PC-9 (cell line): Measurements from ENCODE around the gene VPS13A. TPM values are rescaled to one million over a fixed set of nuclear protein-coding genes. Genes with fewer than 3 reads are reported as not detected.

Experiments
- BruUV-seq: library from RNA; stranded (reverse); fragments of 400-500 nt; replicated peaks from 2 replicates; lab custom pipeline; 2021; lab: Mats Ljungman, UMichigan
- CTCF ChIA-PET: fragments of 300-600 bp; sonication (Branson Sonifier 250); formaldehyde crosslinking; loops from one replicate; lab custom pipeline; 2022; ENCODE audit warnings: antibody characterized with exemption; lab: Charles Lee
- POLR2A ChIA-PET: fragments of 300-600 bp; sonication (Branson Sonifier 250); formaldehyde crosslinking; loops from one replicate; lab custom pipeline; 2022; ENCODE audit warnings: antibody characterized with exemption; ENCODE audit not compliant: unreplicated experiment; lab: Charles Lee
- DNase-seq, 2 experiments: peaks; one replicate each; pipeline versions ENCODE4 v3.0.0 to v3.0.0-alpha.2; 2015 to 2022; ENCODE audit warnings: mixed read lengths in 1 of 2
- H2AFZ ChIP-seq: fragments of 200-600 bp; sonication (generic); 2 replicates; pipeline ENCODE4 v1.8.1; 2017; ENCODE audit warnings: antibody characterized with exemption
- H3F3A ChIP-seq: fragments of 200-600 bp; sonication (generic); 2 replicates; pipeline ENCODE4 v1.8.1; 2017; ENCODE audit warnings: antibody characterized with exemption, mild to moderate bottlenecking, low read depth; ENCODE audit not compliant: insufficient read depth
- H3K27ac ChIP-seq: fragments of 200-600 bp; sonication (generic); 2 replicates; pipeline ENCODE4 v1.6.1; 2016; ENCODE audit warnings: mixed run types
- H3K27me3 ChIP-seq: fragments of 200-600 bp; sonication (generic); 2 replicates; pipeline ENCODE4 v1.6.1; 2016; ENCODE audit warnings: low read depth, mixed run types; ENCODE audit not compliant: insufficient read depth
- H3K36me3 ChIP-seq: fragments of 200-600 bp; sonication (generic); 2 replicates; pipeline ENCODE4 v1.6.1; 2016; ENCODE audit warnings: low read depth, mixed run types
- H3K4me1 ChIP-seq: fragments of 200-600 bp; sonication (generic); replicated peaks from 2 replicates; pipeline ENCODE4 v1.6.1; 2016; ENCODE audit warnings: mixed run types; ENCODE audit not compliant: insufficient read depth
- H3K4me2 ChIP-seq: fragments of 200-600 bp; sonication (generic); 2 replicates; pipeline ENCODE4 v1.6.1; 2017; ENCODE audit warnings: mixed run types
- H3K4me3 ChIP-seq: fragments of 200-600 bp; sonication (generic); 2 replicates; pipeline ENCODE4 v1.6.1; 2016; ENCODE audit warnings: mixed run types
- H3K79me2 ChIP-seq: fragments of 200-600 bp; sonication (generic); 2 replicates; pipeline ENCODE4 v1.6.1; 2017; ENCODE audit warnings: low read depth, mixed run types
- H3K9me2 ChIP-seq: fragments of 200-600 bp; sonication (generic); 2 replicates; pipeline ENCODE4 v1.8.1; 2017; ENCODE audit warnings: mild to moderate bottlenecking; ENCODE audit not compliant: insufficient read depth
- H3K9me3 ChIP-seq: fragments of 200-600 bp; sonication (generic); 2 replicates; pipeline ENCODE4 v1.8.1; 2016; ENCODE audit warnings: low read depth; ENCODE audit not compliant: insufficient read depth
- H4K20me1 ChIP-seq: fragments of 200-600 bp; sonication (generic); 2 replicates; pipeline ENCODE4 v1.8.1; 2017; ENCODE audit not compliant: insufficient read depth
- CTCF ChIP-seq: fragments of 200-600 bp; sonication (generic); conservative IDR thresholded peaks from 2 replicates; pipeline ENCODE4 v1.6.1; 2017; ENCODE audit warnings: mixed run types, antibody characterized with exemption, mild to moderate bottlenecking, moderate library complexity
- EZH2 ChIP-seq: fragments of 200-600 bp; sonication (generic); IDR thresholded peaks from 2 replicates; pipeline ENCODE4 v1.8.0; 2017; ENCODE audit warnings: antibody characterized with exemption, low read depth
- intact Hi-C: fragments of 100-400 bp; cut with micrococcal nuclease; formaldehyde crosslinking; loops from one replicate; pipeline ENCODE4 v1.10.0; 2022; ENCODE audit not compliant: unreplicated experiment
- total RNA-seq: library from RNA; stranded (reverse); gene quantifications from 2 replicates; pipeline ENCODE4 v1.2.3, GENCODE V29; 2021

Gene VPS13A
- total RNA-seq, 1 experiment from 2014 or later: 53.9 TPM

GRCh38 chr9:77442436-77442835, 265.1 kb downstream of the VPS13A start:
- no peaks in the 10 kb centered on the region for H3K36me3 ChIP-seq
- H3K4me3 ChIP-seq: no peak overlapping the region
- no TSS peak for BruUV-seq
- H3K27ac ChIP-seq: no peak overlapping the region
- ChIA-PET POLR2A (no interaction called here), CTCF (interaction anchor here (1.4 to 1.8 kb wide), 2 partner anchors 9 to 14 kb away, joined by 4 to 7 read pairs; no protein-coding TSS in a partner anchor)
- H3K79me2 ChIP-seq: no peaks in the 10 kb centered on the region
- no peaks in the 10 kb centered on the region for H3F3A ChIP-seq
- no peaks in the 10 kb centered on the region for H3K4me1 ChIP-seq
- H3K9me2 ChIP-seq: no peaks in the 10 kb centered on the region
- H3K9me3 ChIP-seq: no peaks in the 10 kb centered on the region
- no peaks in the 10 kb centered on the region for H3K27me3 ChIP-seq
- no peak for DNase-seq
- no peak overlapping the region for H3K4me2 ChIP-seq
- H2AFZ ChIP-seq: no peak overlapping the region
- TF ChIP-seq EZH2: no peak
- no peak for TF ChIP-seq CTCF
- H4K20me1 ChIP-seq: no peaks in the 10 kb centered on the region
- intact Hi-C loops: no loop called here

- no TSS peak for BruUV-seq
- Histone ChIP-seq H3K36me3 (no peaks in the 10 kb centered on the region), H3K4me3 (no peak overlapping the region), H4K20me1 (no peaks in the 10 kb centered on the region), H2AFZ (no peak overlapping the region), H3K79me2 (no peaks in the 10 kb centered on the region), H3K9me2 (no peaks in the 10 kb centered on the region), H3F3A (peaks cover 4% of the 10 kb centered on the region; the same call in 1 of the 2 replicates), H3K9me3 (no peaks in the 10 kb centered on the region), H3K4me2 (no peak overlapping the region), H3K27ac (no peak overlapping the region), H3K27me3 (no peaks in the 10 kb centered on the region), H3K4me1 (peaks cover 7% of the 10 kb centered on the region)
- ChIA-PET POLR2A (no interaction called here), CTCF (no interaction called here)
- TF ChIP-seq CTCF (no peak), EZH2 (no peak)
- intact Hi-C loops: loop anchor here (2.0 kb wide), 1 partner anchor 15 kb away; no protein-coding TSS in a partner anchor
- no peak for DNase-seq
These were observed 270.3 kb downstream of the VPS13A start for GRCh38 chr9:77447646-77448045.

GRCh38 chr9:77449240-77450084, 272.1 kb downstream of the VPS13A start:
- TF ChIP-seq EZH2 (no peak), CTCF (no peak; the same call in 1 of the 2 replicates)
- Histone ChIP-seq H3K4me2 (peak overlapping the region; percentile 5; the same call in 1 of the 2 replicates), H3K27ac (0 out of 2 replicates have a peak overlapping the region, but pooled peaks have one; percentile 25), H3K27me3 (no peaks in the 10 kb centered on the region), H3K36me3 (no peaks in the 10 kb centered on the region), H3K79me2 (no peaks in the 10 kb centered on the region), H3K4me3 (no peak overlapping the region), H3K9me2 (no peaks in the 10 kb centered on the region), H3K4me1 (peaks cover 7% of the 10 kb centered on the region), H3F3A (peaks cover 4% of the 10 kb centered on the region; the same call in 1 of the 2 replicates), H4K20me1 (no peaks in the 10 kb centered on the region), H3K9me3 (no peaks in the 10 kb centered on the region), H2AFZ (no peak overlapping the region)
- POLR2A ChIA-PET: no interaction called here
- no TSS peak for BruUV-seq
- intact Hi-C loops: loop anchor here (2.0 kb wide), 1 partner anchor 17 kb away; no protein-coding TSS in a partner anchor
- peak; percentile 62 to 74 for DNase-seq
- CTCF ChIA-PET: interaction anchor here (0.9 to 1.4 kb wide), 2 partner anchors 214 to 302 kb away, joined by 3 read pairs; no protein-coding TSS in a partner anchor
